SKM-1 treated with dmso at 0.1 percent for 144 hours (cell line): ENCODE data around the gene SAA1.

Experiments used
- DNase-seq: peaks from one replicate; lab custom pipeline; 2025; ENCODE audit not compliant: unreplicated experiment; lab: John Stamatoyannopoulos, UW

The SAA1 gene

GRCh38 chr11:18308242-18308641 lies 42.2 kb downstream of the SAA1 start:
- no peak for DNase-seq

GRCh38 chr11:18309691-18310090 lies 43.6 kb downstream of the SAA1 start:
- no peak for DNase-seq

GRCh38 chr11:18310800-18311340 lies 44.8 kb downstream of the SAA1 start:
- peak; percentile 28 for DNase-seq

- DNase-seq: no peak
Observed at GRCh38 chr11:18312012-18312411, 45.9 kb downstream of the SAA1 start.

GRCh38 chr11:18312663-18313420 lies 46.8 kb downstream of the SAA1 start:
- no peak for DNase-seq

GRCh38 chr11:18313965-18314763 lies 48.1 kb downstream of the SAA1 start:
- DNase-seq: no peak

GRCh38 chr11:18314784-18315523 lies 48.9 kb downstream of the SAA1 start:
- peak; percentile 15 for DNase-seq

GRCh38 chr11:18315893-18316292 lies 49.8 kb downstream of the SAA1 start:
- DNase-seq: no peak

GRCh38 chr11:18317551-18317950 lies 51.5 kb downstream of the SAA1 start:
- no peak for DNase-seq
